GM10266 (cell line): ENCODE measurements around the gene KIAA1328.

Experiments
- DNase-seq: peaks from one replicate; pipeline ENCODE4 v3.0.0; 2012; ENCODE audit errors: extremely low spot score
- TF ChIP-seq, protein P1 (sequence below): IDR thresholded peaks from 2 replicates; pipeline ENCODE4 v1.5.1; 2012; ENCODE audit warnings: mild to moderate bottlenecking, low read depth; ENCODE audit not compliant: control insufficient read depth, insufficient read depth; ENCODE audit errors: missing control alignments

The KIAA1328 gene

DNA sequence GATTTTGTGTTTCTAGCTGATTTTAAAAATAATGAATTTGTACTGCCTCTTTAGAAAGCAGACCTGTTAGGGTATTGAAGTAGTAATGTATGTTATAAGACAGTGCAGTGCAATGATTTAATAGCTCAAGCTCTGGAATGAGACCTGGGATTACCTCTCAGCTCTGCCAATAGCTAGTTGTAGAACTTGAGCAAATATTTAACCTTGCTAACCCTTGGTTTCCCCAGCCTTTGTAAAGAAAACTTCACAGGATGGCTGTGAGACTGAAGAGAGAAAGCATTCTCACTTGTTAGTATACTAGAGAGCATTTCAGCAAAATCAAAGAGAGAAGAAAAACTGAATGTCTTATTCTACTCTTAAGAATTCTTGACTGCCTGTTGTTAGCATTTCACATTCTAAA is 293.9 kb downstream of the KIAA1328 start:
- DNase-seq, result no peak
- TF ChIP-seq, protein P1, sequence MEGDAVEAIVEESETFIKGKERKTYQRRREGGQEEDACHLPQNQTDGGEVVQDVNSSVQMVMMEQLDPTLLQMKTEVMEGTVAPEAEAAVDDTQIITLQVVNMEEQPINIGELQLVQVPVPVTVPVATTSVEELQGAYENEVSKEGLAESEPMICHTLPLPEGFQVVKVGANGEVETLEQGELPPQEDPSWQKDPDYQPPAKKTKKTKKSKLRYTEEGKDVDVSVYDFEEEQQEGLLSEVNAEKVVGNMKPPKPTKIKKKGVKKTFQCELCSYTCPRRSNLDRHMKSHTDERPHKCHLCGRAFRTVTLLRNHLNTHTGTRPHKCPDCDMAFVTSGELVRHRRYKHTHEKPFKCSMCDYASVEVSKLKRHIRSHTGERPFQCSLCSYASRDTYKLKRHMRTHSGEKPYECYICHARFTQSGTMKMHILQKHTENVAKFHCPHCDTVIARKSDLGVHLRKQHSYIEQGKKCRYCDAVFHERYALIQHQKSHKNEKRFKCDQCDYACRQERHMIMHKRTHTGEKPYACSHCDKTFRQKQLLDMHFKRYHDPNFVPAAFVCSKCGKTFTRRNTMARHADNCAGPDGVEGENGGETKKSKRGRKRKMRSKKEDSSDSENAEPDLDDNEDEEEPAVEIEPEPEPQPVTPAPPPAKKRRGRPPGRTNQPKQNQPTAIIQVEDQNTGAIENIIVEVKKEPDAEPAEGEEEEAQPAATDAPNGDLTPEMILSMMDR, result no peak

DNA sequence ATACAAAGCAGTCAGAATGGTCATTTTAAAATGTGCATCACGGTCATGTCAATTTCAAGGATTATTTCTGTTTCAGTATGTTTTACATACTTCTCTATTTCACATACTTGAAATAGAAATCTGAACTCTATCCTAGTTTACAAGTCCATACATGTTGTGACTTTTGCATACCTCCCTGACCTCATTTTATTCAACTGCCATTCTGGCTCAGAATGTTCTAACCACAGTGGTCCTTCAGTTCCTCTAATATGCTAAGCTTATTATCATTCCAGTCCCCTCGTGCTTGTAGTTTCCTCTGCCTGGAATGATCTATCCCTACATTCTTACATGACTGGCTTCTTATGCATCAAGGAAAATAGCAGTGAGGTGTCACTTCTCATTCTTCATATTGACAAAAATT is 295.6 kb downstream of the KIAA1328 start:
- DNase-seq, result no peak
- TF ChIP-seq, protein P1, result no peak

DNA sequence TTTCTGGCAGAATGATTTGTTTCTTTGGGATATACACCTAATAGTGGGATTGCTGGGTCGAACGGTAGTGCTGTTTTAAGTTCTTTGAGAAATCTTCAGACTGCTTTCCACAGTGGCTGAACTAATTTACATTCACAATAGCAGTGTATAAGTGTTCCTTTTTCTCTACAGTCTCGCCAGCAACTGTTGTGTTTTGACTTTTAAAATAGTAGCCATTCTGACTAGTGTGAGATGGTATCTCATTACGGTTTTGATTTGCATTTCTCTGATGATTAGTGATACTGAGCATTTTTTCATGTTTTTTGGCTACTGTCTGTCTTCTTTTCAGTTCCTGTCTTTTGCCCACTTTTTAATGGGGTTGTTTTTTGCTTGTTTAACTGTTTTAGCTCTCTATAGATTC is 306.2 kb downstream of the KIAA1328 start:
- TF ChIP-seq, protein P1, result no peak
- DNase-seq, result no peak

DNA sequence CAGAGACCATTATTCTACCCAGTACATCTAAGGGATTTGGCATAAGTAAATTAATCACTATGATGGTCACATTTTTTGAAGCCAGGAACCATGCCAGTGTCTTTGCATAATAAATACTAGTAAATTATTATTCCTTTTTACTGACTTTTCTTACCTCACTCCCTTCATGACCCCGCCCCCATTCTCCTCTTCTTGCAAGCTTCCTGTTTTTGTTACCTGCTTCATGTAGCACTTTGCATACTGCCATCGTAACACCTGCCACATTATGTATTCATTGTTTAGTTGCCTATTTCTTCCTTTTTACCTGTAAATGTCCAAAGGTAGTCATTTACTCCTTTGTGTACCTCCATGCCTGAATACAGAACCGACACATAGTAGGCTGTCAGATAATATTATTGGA is 309.5 kb downstream of the KIAA1328 start:
- TF ChIP-seq, protein P1, result no peak
- DNase-seq, result no peak

DNA sequence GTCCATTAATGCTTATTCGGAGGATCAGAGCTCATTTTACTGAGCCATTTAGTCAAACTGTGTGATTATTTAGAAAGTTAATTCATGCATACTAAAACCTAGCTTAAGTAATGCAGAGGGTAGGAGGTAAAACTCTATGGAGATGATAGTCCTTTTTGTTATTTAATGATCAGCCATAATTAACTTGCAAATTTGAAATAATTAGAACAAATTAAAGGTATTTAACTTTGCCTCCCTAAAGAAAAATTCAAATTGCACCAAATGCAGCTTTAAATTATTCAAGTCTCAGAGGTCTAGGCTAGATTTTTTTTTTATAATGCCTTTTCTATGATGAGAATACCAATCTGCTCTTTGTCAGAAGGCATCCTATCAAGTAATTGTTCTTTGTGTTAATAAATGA is 310.9 kb downstream of the KIAA1328 start:
- no peak for DNase-seq

DNA sequence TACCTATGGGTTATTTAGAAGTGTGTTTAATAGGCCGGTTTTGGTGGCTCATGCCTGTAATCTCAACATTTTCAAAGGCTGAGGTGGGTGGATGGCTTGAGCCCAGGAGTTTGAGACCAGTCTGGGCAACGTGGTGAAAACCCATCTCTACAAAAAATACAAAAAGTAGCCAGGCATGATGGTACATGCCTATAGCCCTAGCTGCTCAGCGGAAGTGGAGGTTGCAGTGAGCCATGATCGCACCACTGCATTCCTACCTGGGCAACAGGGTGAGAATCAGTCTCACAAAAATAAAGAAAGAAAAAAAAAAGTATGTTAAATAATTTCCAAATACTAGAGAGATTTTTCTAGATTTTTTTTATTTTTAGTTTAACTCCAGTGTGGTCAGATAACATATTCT is 316.0 kb downstream of the KIAA1328 start:
- no peak for DNase-seq
- TF ChIP-seq, protein P1, result no peak

More for the DNA sequence above, 310.9 kb downstream of the KIAA1328 start:
- TF ChIP-seq, protein P1, result no peak

DNA sequence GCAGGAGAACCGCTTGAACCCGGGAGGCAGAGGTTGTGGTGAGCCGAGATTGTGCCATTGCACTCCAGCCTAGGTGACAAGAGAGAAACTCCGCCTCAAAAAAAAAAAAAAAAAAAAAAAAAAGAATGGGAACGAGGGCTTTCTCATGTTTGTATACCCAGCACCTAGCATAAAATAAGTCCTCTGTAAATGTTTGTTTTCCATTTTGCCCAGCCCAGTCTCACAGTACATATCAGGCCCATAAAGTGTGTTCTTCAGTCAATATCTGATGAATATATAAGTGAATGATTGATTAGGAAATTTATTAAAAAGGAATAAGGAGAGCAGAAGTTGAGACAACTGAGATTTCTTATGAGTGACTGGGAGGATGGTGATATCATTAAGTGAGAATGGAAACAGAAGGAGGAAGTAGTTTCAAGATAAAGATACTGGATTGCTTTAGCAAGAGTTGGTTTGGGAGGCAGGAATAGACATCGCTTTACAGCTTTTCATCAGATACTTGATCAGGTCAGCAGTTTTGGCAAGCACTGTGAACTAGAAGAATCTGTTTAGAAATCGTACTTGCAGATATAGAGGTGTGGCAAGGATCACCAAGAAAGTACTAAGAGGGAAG is 327.5 kb downstream of the KIAA1328 start:
- DNase-seq, result no peak

More for the DNA sequence above, 327.5 kb downstream of the KIAA1328 start:
- TF ChIP-seq, protein P1, result no peak
